Measurements from ENCODE around the gene LY9.
"Not testable (repeated sequence)": the region's sequence is repeated elsewhere in the genome, so short reads cannot be mapped to it uniquely, and the experiment has no call there.

Gene LY9

GRCh38 chr1:160774886-160775719 is 20.9 kb upstream of the LY9 start:
- DNase-seq (ENCODE audit: low read depth): no peak

- no peak for DNase-seq (ENCODE audit: low read depth)
Observed at GRCh38 chr1:160776178-160776577, 19.8 kb upstream of the LY9 start.

GRCh38 chr1:160777486-160778089 is 18.4 kb upstream of the LY9 start:
- no peak for DNase-seq (ENCODE audit: low read depth)

GRCh38 chr1:160778976-160779375 is 17.0 kb upstream of the LY9 start:
- DNase-seq (ENCODE audit: low read depth): no peak

GRCh38 chr1:160779626-160780397 is 16.2 kb upstream of the LY9 start:
- no peak for DNase-seq (ENCODE audit: low read depth)

- no peak for DNase-seq (ENCODE audit: low read depth)
Observed at GRCh38 chr1:160780398-160780755, 15.6 kb upstream of the LY9 start.

GRCh38 chr1:160781186-160781766 is 14.7 kb upstream of the LY9 start:
- no peak for DNase-seq (ENCODE audit: low read depth)

GRCh38 chr1:160781914-160782689 is 13.9 kb upstream of the LY9 start:
- no peak for DNase-seq (ENCODE audit: low read depth)

GRCh38 chr1:160782988-160783765 is 12.8 kb upstream of the LY9 start:
- not testable (repeated sequence) for DNase-seq (ENCODE audit: low read depth)

GRCh38 chr1:160789051-160789701 is 6.8 kb upstream of the LY9 start:
- no peak for DNase-seq (ENCODE audit: low read depth)

GRCh38 chr1:160789702-160790611 is 6.0 kb upstream of the LY9 start:
- DNase-seq (ENCODE audit: low read depth): no peak

- no peak for DNase-seq (ENCODE audit: low read depth)
Observed at GRCh38 chr1:160794376-160794775, 1.6 kb upstream of the LY9 start.

GRCh38 chr1:160797271-160797709 is 1.3 kb downstream of the LY9 start:
- DNase-seq (ENCODE audit: low read depth): no peak

- DNase-seq (ENCODE audit: low read depth): no peak
Observed at GRCh38 chr1:160797861-160798273, 1.9 kb downstream of the LY9 start.

GRCh38 chr1:160798439-160798838 is 2.5 kb downstream of the LY9 start:
- no peak for DNase-seq (ENCODE audit: low read depth)

GRCh38 chr1:160799641-160800040 is 3.7 kb downstream of the LY9 start:
- DNase-seq (ENCODE audit: low read depth): no peak

- no peak for DNase-seq (ENCODE audit: low read depth)
Observed at GRCh38 chr1:160800142-160800541, 4.2 kb downstream of the LY9 start.

GRCh38 chr1:160800645-160801408 is 4.9 kb downstream of the LY9 start:
- DNase-seq (ENCODE audit: low read depth): no peak
